ENCODE data around the gene C22orf31.

C22orf31 gene

DNA sequence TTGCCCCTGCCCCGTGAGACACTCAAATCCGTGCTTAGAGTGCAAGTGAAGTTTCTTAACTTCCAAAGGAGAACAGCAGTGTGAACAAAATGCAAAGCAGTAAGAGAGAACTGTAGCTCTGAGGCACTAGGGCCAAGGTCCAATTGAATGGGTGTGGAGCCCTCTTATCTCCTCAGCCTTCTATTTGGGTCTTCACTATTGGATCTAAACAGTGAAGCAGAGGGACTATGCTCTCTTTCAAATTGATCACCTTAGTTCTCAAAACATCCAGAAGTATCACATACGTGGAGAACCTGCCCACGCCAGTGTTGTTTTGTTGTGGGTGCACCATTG is 49.6 kb downstream of the C22orf31 start:
- in situ Hi-C loops (cut with HindIII; ENCODE audit: low pct_ligation_motif_present, low pct_unique_long_range_greater_than_20kb, low sequenced_read_pairs): no loop called here

DNA sequence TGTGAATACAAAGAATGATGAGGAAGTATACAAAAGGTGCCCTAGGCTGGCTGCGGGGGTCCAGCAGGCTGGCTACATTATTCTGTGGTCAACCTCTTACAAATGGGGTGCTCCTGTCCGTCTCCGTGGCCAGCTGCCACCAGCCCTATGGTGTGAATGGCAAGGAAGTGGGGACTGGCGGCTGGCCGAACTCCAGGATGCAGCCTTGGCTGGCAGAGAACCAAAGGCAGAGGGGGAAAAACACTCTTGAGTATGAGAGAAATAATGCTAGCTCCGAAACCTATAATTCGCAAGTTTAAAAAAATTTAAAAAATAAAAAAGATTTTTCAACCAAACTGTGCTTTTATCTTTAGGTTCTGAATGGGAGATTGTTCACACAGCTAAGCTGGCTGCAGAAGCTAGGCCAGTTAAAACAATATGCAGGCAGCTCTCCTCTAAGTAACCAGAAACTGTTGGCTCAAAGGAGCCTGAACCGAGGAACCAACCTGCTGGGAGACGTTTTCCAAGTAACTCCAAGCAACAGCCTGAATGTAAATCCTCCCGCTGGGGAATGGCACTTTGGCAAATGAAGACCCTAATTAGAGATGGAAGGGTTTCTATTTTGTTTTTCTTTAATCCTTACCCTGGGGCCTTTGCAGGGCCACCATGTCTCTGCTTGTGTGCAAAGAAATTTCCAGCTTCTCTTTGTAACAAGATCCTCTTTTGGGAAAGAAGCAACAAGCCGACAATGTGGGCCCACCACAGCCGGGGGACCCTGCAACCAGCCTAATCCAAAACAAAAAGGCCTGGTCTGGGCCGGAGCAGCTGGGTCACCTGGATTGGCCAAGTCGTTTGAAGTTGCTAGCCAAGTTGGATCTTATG is 50.2 kb downstream of the C22orf31 start:
- in situ Hi-C loops (cut with HindIII; ENCODE audit: low pct_ligation_motif_present, low pct_unique_long_range_greater_than_20kb, low sequenced_read_pairs): no loop called here
- no peak for DNase-seq

More for the DNA sequence above, 49.6 kb downstream of the C22orf31 start:
- no peak for DNase-seq

DNA sequence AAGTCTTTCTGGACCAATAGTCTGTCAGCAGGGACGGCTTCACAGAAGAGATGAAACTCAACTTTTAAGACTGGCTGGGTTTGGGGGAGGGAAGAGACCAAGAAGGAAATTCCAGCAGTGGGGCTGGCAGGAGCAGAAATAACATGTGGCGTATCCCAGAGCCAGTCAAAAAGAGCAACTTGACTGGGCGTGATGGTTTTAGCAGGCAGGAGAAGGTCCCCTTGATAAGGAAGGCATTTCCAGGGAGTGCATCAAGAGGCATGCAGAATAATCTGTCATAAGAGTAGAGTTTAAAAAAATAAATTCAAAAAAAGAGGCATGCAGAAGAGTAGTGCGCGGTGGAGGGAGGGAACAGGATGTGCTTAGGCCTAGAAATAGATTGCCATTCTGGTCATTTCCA is 52.5 kb downstream of the C22orf31 start:
- in situ Hi-C loops (cut with HindIII; ENCODE audit: low pct_ligation_motif_present, low pct_unique_long_range_greater_than_20kb, low sequenced_read_pairs): no loop called here

More for the DNA sequence above, 52.5 kb downstream of the C22orf31 start:
- DNase-seq: no peak
